ENCODE data around the gene SIGLEC7. TPM values are rescaled to one million over a fixed set of nuclear protein-coding genes. Genes with fewer than 3 reads are reported as not detected.

Gene SIGLEC7
- total RNA-seq, 1 donor from 2014 or later, result not detected

DNA sequence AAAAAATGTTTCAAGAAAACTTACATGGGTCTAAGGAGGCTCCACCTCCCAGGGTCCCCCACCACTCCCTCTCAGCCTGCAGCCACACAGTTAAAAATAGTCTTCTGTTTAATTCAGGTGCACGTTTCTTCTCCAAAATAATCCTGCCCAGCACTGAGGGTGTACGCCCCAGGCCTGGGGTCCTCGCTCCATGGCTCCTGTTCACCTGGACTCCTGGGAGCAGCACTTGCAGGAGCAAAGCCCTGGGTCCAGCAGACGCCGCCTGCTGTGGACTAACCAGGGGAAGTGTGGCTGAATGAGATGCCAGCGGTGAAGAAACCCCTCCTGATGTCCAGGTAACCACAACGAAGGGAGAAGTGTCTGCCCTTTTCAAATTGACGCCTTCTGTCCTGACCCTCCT lies 41.5 kb downstream of the SIGLEC7 start:
- Histone ChIP-seq H3K36me3 (ENCODE audit: control insufficient read depth, insufficient read depth, low read length) (no peaks in the 10 kb centered on the region), H3K27me3 (ENCODE audit: control insufficient read depth, insufficient read depth, low read length) (no peaks in the 10 kb centered on the region), H3K4me3 (ENCODE audit: low read depth, low read length) (no peak overlapping the region)
- no peak for DNase-seq (ENCODE audit: low read depth)
- TF ChIP-seq, protein P1, sequence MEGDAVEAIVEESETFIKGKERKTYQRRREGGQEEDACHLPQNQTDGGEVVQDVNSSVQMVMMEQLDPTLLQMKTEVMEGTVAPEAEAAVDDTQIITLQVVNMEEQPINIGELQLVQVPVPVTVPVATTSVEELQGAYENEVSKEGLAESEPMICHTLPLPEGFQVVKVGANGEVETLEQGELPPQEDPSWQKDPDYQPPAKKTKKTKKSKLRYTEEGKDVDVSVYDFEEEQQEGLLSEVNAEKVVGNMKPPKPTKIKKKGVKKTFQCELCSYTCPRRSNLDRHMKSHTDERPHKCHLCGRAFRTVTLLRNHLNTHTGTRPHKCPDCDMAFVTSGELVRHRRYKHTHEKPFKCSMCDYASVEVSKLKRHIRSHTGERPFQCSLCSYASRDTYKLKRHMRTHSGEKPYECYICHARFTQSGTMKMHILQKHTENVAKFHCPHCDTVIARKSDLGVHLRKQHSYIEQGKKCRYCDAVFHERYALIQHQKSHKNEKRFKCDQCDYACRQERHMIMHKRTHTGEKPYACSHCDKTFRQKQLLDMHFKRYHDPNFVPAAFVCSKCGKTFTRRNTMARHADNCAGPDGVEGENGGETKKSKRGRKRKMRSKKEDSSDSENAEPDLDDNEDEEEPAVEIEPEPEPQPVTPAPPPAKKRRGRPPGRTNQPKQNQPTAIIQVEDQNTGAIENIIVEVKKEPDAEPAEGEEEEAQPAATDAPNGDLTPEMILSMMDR (IDR thresholded peaks at IDR 0.05; ENCODE audit: insufficient read depth, low read length, poor library complexity, severe bottlenecking), result no peak

DNA sequence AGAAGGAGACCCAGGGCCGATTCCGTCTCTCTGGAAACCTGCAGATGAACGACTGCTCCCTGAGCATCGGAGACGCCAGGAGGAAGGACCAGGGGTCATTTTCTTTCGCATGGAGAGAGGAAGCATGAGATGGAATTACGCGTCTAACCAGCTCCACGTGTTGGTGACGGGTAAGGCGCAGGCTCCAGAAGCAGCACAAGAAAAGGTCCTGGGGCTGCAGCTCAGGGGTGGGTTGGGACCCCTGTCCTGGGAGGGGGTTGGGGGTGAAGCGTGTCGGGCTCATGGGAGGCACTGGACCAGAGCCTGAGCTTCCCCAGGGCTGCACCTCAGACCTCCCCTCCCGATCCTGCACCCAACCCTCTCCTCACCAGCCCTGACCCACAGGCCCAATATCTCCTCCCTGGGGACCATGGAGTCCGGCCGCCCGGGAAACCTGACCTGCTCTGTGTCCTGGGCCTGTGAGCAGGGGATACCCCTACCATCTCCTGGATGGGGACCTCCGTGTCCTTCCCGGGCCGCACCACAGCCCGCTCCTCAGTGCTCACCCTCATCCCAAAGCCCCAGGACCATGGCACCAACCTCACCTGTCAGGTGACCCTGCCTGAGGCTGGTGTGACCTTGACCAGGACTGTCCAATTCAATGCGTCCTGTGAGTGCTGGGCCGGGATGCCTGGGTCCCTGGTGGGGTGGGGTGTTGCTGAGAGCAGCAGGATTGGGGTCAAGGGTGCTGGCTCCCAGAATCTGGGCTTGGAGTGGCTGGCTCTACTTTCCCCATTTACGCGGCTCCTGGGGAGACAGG lies 43.2 kb downstream of the SIGLEC7 start:
- Histone ChIP-seq H3K36me3 (ENCODE audit: control insufficient read depth, insufficient read depth, low read length) (no peaks in the 10 kb centered on the region), H3K27me3 (ENCODE audit: control insufficient read depth, insufficient read depth, low read length) (no peaks in the 10 kb centered on the region), H3K4me3 (ENCODE audit: low read depth, low read length) (no peak overlapping the region)
- TF ChIP-seq, protein P1 (IDR thresholded peaks at IDR 0.05; ENCODE audit: insufficient read depth, low read length, poor library complexity, severe bottlenecking), result no peak
- DNase-seq (ENCODE audit: low read depth), result no peak

DNA sequence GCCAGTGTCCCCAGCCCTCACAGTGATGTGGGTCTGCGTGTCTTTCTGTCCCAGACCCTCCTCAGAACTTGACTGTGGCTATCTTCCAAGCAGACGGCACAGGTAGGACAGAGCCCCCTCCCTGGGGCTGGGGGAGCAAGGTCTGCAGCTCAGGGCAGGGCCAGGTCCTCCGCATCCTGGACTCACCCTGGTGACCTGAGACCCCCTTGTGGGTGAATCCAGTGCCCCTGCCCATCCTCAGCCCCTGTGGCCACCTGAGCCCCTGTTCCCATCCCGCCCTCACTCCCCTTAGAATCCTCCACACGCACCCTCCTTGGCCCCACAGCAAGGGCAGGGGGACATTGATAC lies 43.7 kb downstream of the SIGLEC7 start:
- Histone ChIP-seq H3K4me3 (ENCODE audit: low read depth, low read length) (no peak overlapping the region), H3K36me3 (ENCODE audit: control insufficient read depth, insufficient read depth, low read length) (no peaks in the 10 kb centered on the region), H3K27me3 (ENCODE audit: control insufficient read depth, insufficient read depth, low read length) (no peaks in the 10 kb centered on the region)
- TF ChIP-seq, protein P1 (IDR thresholded peaks at IDR 0.05; ENCODE audit: insufficient read depth, low read length, poor library complexity, severe bottlenecking), result no peak
- DNase-seq (ENCODE audit: low read depth), result no peak

DNA sequence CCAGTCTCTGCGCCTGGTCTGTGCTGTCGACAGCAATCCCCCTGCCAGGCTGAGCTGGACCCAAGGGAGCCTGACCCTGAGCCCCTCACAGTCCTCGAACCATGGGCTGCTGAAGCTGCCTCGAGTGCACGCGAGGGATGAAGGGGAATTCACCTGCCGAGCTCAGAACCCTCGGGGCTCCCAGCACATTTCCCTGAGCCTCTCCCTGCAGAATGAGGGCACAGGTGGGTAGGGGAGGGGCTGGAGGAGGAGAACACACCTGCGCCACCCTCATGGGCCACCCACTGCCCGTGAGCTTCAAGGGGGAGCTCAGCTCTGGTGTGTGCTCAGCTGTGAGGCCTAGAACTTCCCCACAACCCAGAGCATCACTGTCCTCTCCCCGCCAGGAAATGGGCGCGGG lies 44.2 kb downstream of the SIGLEC7 start:
- Histone ChIP-seq H3K27me3 (ENCODE audit: control insufficient read depth, insufficient read depth, low read length) (no peaks in the 10 kb centered on the region), H3K36me3 (ENCODE audit: control insufficient read depth, insufficient read depth, low read length) (no peaks in the 10 kb centered on the region), H3K4me3 (ENCODE audit: low read depth, low read length) (no peak overlapping the region)
- TF ChIP-seq, protein P1 (IDR thresholded peaks at IDR 0.05; ENCODE audit: insufficient read depth, low read length, poor library complexity, severe bottlenecking), result no peak
- no peak for DNase-seq (ENCODE audit: low read depth)

DNA sequence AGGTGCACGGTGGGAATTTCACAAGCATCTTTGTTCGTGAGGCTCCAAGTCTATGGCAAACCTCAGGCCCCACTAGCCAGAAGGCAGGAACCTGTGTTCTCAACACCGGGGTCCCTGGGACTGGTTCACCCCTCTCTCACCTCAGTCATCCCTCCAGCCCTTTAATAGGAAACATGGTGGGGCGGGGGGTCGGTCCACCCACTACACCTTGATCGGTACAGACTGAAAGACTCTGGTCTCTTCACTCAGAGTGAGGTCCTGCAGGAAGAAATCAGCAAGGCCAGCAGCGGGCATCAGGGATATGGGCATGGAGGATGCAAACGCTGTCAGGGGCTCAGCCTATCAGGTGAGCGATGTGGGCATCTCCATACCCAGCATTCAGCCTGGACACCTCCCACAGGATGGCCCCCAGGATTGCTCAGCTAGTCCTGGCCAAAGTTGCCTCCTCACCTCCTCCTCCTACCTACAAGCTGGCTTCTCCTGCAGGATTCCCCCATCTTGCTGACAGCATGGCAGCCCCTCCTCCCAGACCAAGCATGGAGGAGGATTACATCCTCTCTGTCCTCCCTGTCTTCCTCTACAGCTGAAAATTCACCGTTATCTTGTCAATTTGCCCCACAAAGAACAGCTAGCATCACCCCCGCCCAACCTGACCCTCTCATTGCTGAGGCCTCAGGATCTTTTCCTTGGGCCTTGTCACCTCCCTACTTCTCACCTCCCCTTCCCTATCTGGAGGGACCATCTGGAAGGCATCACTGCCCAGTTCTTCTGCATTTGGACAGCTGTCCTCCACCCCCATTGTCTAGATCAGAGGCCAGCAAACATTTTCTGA lies 45.5 kb downstream of the SIGLEC7 start:
- Histone ChIP-seq H3K27me3 (ENCODE audit: control insufficient read depth, insufficient read depth, low read length) (no peaks in the 10 kb centered on the region), H3K36me3 (ENCODE audit: control insufficient read depth, insufficient read depth, low read length) (no peaks in the 10 kb centered on the region), H3K4me3 (ENCODE audit: low read depth, low read length) (no peak overlapping the region)
- no peak for DNase-seq (ENCODE audit: low read depth)
- TF ChIP-seq, protein P1 (IDR thresholded peaks at IDR 0.05; ENCODE audit: insufficient read depth, low read length, poor library complexity, severe bottlenecking), result no peak
